HEK293T (cell line): ENCODE measurements around the gene STX10.

Experiments used
- CTCF ChIA-PET: fragments of 350-600 bp; formaldehyde crosslinking; extraction: SDS; loops from one replicate; lab custom pipeline; 2021; ENCODE audit warnings: antibody characterized with exemption, inconsistent platforms; lab: Yijun Ruan, JAX
- POLR2A ChIA-PET: fragments of 350-600 bp; formaldehyde crosslinking; extraction: SDS; loops from one replicate; lab custom pipeline; 2020; ENCODE audit warnings: antibody characterized with exemption, inconsistent platforms; lab: Yijun Ruan, JAX
- DNase-seq: peaks from one replicate; pipeline ENCODE4 v3.0.0; 2012; ENCODE audit warnings: mixed read lengths; ENCODE audit errors: extremely low spot score
- ARNT ChIP-seq: fragments of 450-650 bp; IDR thresholded peaks from 2 replicates; pipeline ENCODE4 v1.6.1; 2017; ENCODE audit warnings: mild to moderate bottlenecking
- BHLHE40 ChIP-seq: fragments of 450-650 bp; IDR thresholded peaks from 2 replicates; pipeline ENCODE4 v1.6.1; 2016; ENCODE audit warnings: mild to moderate bottlenecking, moderate library complexity, borderline replicate concordance
- CTBP1 ChIP-seq: fragments of 450-650 bp; IDR thresholded peaks from 2 replicates; pipeline ENCODE4 v1.6.1; 2016; ENCODE audit warnings: borderline replicate concordance
- ELF4 ChIP-seq: fragments of 450-650 bp; IDR thresholded peaks from 2 replicates; pipeline ENCODE4 v1.6.1; 2017; ENCODE audit warnings: antibody characterized with exemption
- FOXA1 ChIP-seq: fragments of 450-650 bp; IDR thresholded peaks from 2 replicates; pipeline ENCODE4 v1.6.1; 2016; ENCODE audit warnings: mild to moderate bottlenecking
- FOXK2 ChIP-seq: fragments of 450-650 bp; IDR thresholded peaks from 2 replicates; pipeline ENCODE4 v1.6.1; 2016; ENCODE audit warnings: mild to moderate bottlenecking
- FOXM1 ChIP-seq: fragments of 450-650 bp; IDR thresholded peaks from 2 replicates; pipeline ENCODE4 v1.6.1; 2017; ENCODE audit warnings: mild to moderate bottlenecking, borderline replicate concordance
- HDGF ChIP-seq: fragments of 450-650 bp; IDR thresholded peaks from 2 replicates; pipeline ENCODE4 v1.6.1; 2017; ENCODE audit warnings: antibody characterized with exemption, borderline replicate concordance
- L3MBTL2 ChIP-seq: fragments of 450-650 bp; conservative IDR thresholded peaks from 2 replicates; pipeline ENCODE4 v1.6.1; 2016; ENCODE audit warnings: mild to moderate bottlenecking
- LEF1 ChIP-seq: fragments of 450-650 bp; IDR thresholded peaks from 2 replicates; pipeline ENCODE4 v1.6.1; 2017; ENCODE audit warnings: mild to moderate bottlenecking, borderline replicate concordance
- NFRKB ChIP-seq: fragments of 450-650 bp; IDR thresholded peaks from 2 replicates; pipeline ENCODE4 v1.6.1; 2016; ENCODE audit warnings: mild to moderate bottlenecking, moderate library complexity
- PKNOX1 ChIP-seq: fragments of 450-650 bp; IDR thresholded peaks from 2 replicates; pipeline ENCODE4 v1.6.1; 2016
- SP1 ChIP-seq: fragments of 450-650 bp; IDR thresholded peaks from 2 replicates; pipeline ENCODE4 v1.6.1; 2017
- SUZ12 ChIP-seq: fragments of 450-650 bp; IDR thresholded peaks from 2 replicates; pipeline ENCODE4 v1.6.1; 2016; ENCODE audit warnings: mild to moderate bottlenecking
- TARDBP ChIP-seq: fragments of 450-650 bp; IDR thresholded peaks from 2 replicates; pipeline ENCODE4 v1.6.1; 2016
- ZNF384 ChIP-seq: fragments of 450-650 bp; IDR thresholded peaks from 2 replicates; pipeline ENCODE4 v1.6.1; 2016

The STX10 gene

DNA sequence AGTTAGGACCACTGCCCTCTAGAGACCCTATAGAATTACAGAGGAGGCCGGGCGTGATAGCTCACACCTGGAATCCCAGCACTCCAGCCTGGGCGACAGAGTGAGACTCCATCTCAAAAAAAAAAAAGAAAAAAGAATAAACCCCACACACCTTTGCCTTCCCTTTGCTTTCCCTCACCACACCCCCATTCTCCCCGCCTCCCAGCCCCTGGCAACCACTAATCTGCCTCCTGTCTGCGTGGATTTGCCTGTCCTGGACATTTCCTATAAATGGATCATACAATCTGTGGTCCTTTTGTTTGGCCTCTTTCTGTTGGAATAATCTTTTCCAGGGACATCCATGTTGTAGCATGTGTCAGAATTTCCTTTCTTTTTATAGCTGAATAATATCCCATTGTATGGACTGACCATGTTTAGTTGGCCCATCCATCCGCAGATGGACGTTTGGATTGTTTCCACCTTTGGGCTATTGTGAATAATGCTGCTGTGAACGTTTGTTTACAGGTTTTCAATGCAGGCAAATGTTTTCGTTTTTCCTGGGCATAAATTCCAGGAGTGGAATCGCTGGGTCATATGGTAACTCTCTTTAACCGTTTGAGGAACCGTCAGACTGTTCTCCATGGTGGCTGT is 16.8 kb downstream of the STX10 start:
- POLR2A ChIA-PET = interaction anchor here (1.1 to 1.6 kb wide), 2 partner anchors 14 to 19 kb away, joined by 3 to 7 read pairs; no protein-coding TSS in a partner anchor
- no peak for DNase-seq
- TF ChIP-seq LEF1 (no peak), ARNT (no peak), ZNF384 (no peak), FOXA1 (no peak), FOXM1 (no peak), SP1 (no peak), TARDBP (no peak), BHLHE40 (no peak), SUZ12 (no peak), PKNOX1 (no peak), ELF4 (no peak), HDGF (no peak), CTBP1 (no peak), FOXK2 (no peak)
- CTCF ChIA-PET = no interaction called here

GRCh38 chr19:13132471-13133180 is 17.5 kb downstream of the STX10 start:
- DNase-seq = no peak
- CTCF ChIA-PET = interaction anchor here (0.6 to 0.8 kb wide), 2 partner anchors 39 to 167 kb away, joined by 3 read pairs; no protein-coding TSS in a partner anchor
- TF ChIP-seq FOXK2 = no peak
- TF ChIP-seq LEF1 = no peak
- TF ChIP-seq PKNOX1 = no peak
- TF ChIP-seq L3MBTL2 = no peak
- no peak for TF ChIP-seq CTBP1
- no peak for TF ChIP-seq ELF4
- no peak for TF ChIP-seq HDGF
- TF ChIP-seq FOXM1 = no peak
- TF ChIP-seq FOXA1 = no peak
- no peak for TF ChIP-seq BHLHE40
- no peak for TF ChIP-seq NFRKB
- no peak for TF ChIP-seq ARNT
- no peak for TF ChIP-seq TARDBP
- POLR2A ChIA-PET = interaction anchor here (1.1 to 1.6 kb wide), 2 partner anchors 13 to 20 kb away, joined by 3 to 7 read pairs; no protein-coding TSS in a partner anchor

DNA sequence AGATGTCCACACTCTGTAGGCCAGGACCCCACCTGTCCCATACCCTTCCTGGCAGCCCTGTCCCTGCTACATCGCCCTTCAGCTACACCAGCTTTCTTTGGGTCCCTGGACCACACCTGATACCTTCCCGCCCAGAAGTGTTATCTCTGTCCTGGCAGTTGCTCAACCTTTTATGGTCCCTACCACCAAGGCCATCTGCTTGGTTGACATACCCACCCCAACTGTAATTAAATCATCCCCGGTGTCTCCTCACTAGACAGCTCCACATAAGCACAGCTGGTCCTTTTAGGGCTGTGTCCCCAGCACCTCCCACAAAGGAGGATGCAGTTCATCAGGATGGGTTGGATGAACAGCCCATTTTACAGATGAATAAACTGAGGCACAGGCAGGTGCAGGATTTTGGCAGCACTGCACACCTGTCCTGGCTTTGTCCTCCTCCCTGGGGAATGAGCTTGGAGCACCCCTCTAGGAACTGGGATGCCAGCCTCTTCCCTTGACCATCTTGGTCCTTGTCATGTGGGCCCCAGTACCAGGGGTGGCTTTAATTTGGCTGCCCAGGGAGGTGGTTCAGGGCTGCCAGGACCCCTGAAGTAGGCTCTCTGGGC is 19.2 kb downstream of the STX10 start:
- CTCF ChIA-PET = no interaction called here
- POLR2A ChIA-PET = interaction anchor here (1.8 kb wide), 1 partner anchor 21 kb away, joined by 5 read pairs; no protein-coding TSS in a partner anchor
- TF ChIP-seq HDGF (no peak), ELF4 (no peak), PKNOX1 (no peak), LEF1 (no peak), TARDBP (no peak), NFRKB (no peak), SUZ12 (no peak)
- no peak for DNase-seq

DNA sequence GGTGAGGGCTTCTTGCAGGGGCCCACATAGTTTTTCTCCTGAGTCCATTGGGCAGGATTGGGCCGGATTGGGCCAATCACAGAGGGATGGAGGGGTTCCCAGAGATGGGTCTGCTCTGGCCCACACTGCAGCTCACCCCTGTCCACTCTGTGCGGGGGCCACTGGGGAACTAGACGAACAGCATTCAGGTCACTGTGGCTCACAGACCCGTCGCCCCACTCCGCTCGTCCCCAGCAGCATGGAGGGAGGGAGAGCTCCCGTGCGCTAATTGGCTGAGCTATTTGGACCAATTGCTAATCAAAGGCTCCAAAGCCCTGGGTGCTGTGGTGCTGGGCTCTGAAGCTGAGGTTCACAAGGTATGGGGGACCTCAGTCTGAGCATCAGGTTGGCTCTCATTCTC is 20.8 kb downstream of the STX10 start:
- TF ChIP-seq LEF1 (no peak), L3MBTL2 (no peak), ZNF384 (no peak), ARNT (no peak), BHLHE40 (no peak), TARDBP (no peak), SUZ12 (no peak), NFRKB (no peak)
- ChIA-PET POLR2A (interaction anchor here (1.5 kb wide), 1 partner anchor 23 kb away, joined by 9 read pairs; no protein-coding TSS in a partner anchor), CTCF (no interaction called here)
- no peak for DNase-seq

DNA sequence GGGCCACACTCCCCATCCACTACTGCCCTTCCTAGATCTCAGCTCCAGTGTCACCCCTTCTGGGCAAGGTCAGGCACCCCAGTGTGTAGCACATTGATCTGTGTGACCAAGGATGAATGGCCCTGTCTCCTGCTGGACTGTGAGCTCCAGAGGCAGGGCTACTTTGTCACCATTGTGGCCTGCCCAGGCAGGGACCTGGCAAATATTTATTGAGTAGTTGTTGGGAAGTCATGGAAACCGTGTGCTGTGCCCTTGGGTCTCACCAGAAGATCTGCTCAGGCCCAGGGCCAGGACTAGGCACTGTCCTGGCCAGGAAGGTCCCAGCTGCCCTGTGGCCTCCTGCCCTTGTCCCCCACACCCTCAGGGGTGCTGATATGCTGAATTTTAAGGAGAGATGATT is 21.6 kb downstream of the STX10 start:
- no peak for TF ChIP-seq TARDBP
- TF ChIP-seq HDGF = no peak
- TF ChIP-seq L3MBTL2 = no peak
- no peak for TF ChIP-seq FOXK2
- TF ChIP-seq ELF4 = no peak
- TF ChIP-seq FOXM1 = no peak
- TF ChIP-seq FOXA1 = no peak
- TF ChIP-seq NFRKB = no peak
- TF ChIP-seq LEF1 = no peak
- no peak for TF ChIP-seq CTBP1
- no peak for TF ChIP-seq ZNF384
- TF ChIP-seq ARNT = no peak
- ChIA-PET CTCF (no interaction called here), POLR2A (interaction anchor here (0.7 to 1.5 kb wide), 2 partner anchors 9 to 24 kb away, joined by 3 to 9 read pairs; no protein-coding TSS in a partner anchor)
- no peak for DNase-seq
